ENCODE results near the gene NPIPA3.
"Not testable (repeated sequence)": the region's sequence is repeated elsewhere in the genome, so short reads cannot be mapped to it uniquely, and the experiment has no call there.

- TF ChIP-seq, protein P1, sequence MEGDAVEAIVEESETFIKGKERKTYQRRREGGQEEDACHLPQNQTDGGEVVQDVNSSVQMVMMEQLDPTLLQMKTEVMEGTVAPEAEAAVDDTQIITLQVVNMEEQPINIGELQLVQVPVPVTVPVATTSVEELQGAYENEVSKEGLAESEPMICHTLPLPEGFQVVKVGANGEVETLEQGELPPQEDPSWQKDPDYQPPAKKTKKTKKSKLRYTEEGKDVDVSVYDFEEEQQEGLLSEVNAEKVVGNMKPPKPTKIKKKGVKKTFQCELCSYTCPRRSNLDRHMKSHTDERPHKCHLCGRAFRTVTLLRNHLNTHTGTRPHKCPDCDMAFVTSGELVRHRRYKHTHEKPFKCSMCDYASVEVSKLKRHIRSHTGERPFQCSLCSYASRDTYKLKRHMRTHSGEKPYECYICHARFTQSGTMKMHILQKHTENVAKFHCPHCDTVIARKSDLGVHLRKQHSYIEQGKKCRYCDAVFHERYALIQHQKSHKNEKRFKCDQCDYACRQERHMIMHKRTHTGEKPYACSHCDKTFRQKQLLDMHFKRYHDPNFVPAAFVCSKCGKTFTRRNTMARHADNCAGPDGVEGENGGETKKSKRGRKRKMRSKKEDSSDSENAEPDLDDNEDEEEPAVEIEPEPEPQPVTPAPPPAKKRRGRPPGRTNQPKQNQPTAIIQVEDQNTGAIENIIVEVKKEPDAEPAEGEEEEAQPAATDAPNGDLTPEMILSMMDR (IDR thresholded peaks at IDR 0.05), result not testable (repeated sequence)
- TF ChIP-seq EP300 (IDR thresholded peaks at IDR 0.05), result not testable (repeated sequence)
Measured at GRCh38 chr16:14694129-14694528, 9.1 kb upstream of the NPIPA3 start, which contains the start of gene PLA2G10.
